ENCODE results near the gene BRK1. TPM values are rescaled to one million over a fixed set of nuclear protein-coding genes. Genes with fewer than 3 reads are reported as not detected.
A peak's percentile ranks its signal among the peaks of the same experiment; 100 is the strongest.

BRK1 gene
- total and polyA plus RNA-seq, 9 of the 15 experiments (the other 6 are each of a cell fraction or from before 2014, with no cell fraction given) = 105 to 634 (median 250) TPM

DNA sequence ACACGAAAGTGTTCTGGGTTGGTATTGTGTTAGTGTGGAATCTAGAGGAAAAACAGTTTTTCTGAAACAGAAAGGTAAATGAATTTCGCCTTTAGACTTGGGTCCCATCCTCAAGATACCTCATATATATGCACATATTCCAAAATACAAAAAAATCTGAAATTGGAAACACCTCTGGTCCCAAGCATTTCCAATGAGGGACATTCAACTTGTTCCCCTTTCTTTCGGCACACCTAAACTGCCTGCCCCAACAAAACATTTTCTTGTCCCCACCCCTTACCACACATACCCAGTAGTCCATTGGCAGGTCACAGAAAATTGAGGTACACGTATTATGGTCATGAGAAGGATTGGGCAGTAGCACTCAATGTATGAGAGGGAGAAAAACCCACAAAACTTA, 40.2 kb downstream of the BRK1 start:
- no TSS peak for BruUV-seq (replicated peaks)
- Histone ChIP-seq H4K20me1 (replicated peaks; ENCODE audit: control insufficient read depth, insufficient read depth, low read length) (no peaks in the 10 kb centered on the region), H3K9ac (ENCODE audit: insufficient read depth in 1 of 2, low read depth in 2 of 2, low read length in 2 of 2) (no peak overlapping the region), H3K36me3 (ENCODE audit: control insufficient read depth, insufficient read depth, low read length) (peaks cover 28% of the 10 kb centered on the region), H2AFZ (ENCODE audit: low read depth, low read length) (no peak overlapping the region), H3K27me3 (ENCODE audit: control insufficient read depth in 2 of 2, insufficient read depth in 2 of 2, low read length in 2 of 2) (no peaks in the 10 kb centered on the region), H3K4me2 (ENCODE audit: insufficient read depth, low read length) (no peak overlapping the region), H3K4me1 (replicated peaks in 1 of 2; ENCODE audit: control insufficient read depth in 2 of 2, insufficient read depth in 2 of 2, low read length in 2 of 2) (no peaks in the 10 kb centered on the region; a peak in 1 of 5 replicates), H3K27ac (ENCODE audit: extremely low read depth, low read depth, low read length) (no peak overlapping the region), H3K79me2 (ENCODE audit: control insufficient read depth, insufficient read depth, low read length) (no peaks in the 10 kb centered on the region), H3K9me1 (ENCODE audit: control insufficient read depth, insufficient read depth, low read length) (no peaks in the 10 kb centered on the region), H3K4me3 (no peak overlapping the region), H3K9me3 (replicated peaks; ENCODE audit: control insufficient read depth, insufficient read depth, low read depth, low read length) (no peaks in the 10 kb centered on the region)
- intact Hi-C loops (cut with micrococcal nuclease) = no loop called here
- ATAC-seq (no peak), DNase-seq (ENCODE audit: extremely low read depth in 1 of 4, low spot score in 3 of 4) (no peak), FAIRE-seq (no peak)
- WGBS (ENCODE audit: insufficient coverage, low coverage, missing lambda C conversion rate) = 71% methylated on average over 4 of the region's 4 CpGs
- no peak for TF ChIP-seq NFE2 (IDR thresholded peaks at IDR 0.05; ENCODE audit: low read depth)
- no peak for TF ChIP-seq MBD2 (IDR thresholded peaks at IDR 0.05; ENCODE audit: borderline replicate concordance, low read depth)
- no peak for TF ChIP-seq TAL1 (IDR thresholded peaks at IDR 0.05)
- in situ Hi-C loops (cut with MboI) = no loop called here
- ChIA-PET POLR2A (interaction anchor here (0.9 kb wide), 1 partner anchor 98 kb away, joined by 3 read pairs; no protein-coding TSS in a partner anchor), CTCF (ENCODE audit: low intra/inter-chr PET ratio) (no interaction called here)

DNA sequence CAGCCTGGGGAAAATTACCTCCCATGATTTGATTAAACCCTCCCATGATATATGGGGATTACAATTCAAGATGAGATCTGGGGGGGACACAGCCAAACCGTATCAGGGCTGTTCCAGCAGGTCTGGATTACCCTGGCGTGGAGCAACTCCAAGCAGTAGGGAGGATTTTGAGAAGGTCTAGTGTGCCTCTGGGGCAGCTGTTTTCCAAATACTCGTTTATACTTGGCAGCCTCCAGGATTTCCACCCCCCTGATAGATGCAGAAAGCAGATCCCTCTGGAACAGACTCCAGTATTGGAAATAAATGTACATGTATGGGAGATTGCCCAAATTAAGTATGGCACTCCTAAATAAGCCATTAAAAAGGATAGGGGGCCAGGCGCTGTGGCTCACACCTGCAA, 41.6 kb downstream of the BRK1 start:
- Histone ChIP-seq H3K9ac (ENCODE audit: insufficient read depth in 1 of 2, low read depth in 2 of 2, low read length in 2 of 2) (no peak overlapping the region), H4K20me1 (replicated peaks; ENCODE audit: control insufficient read depth, insufficient read depth, low read length) (no peaks in the 10 kb centered on the region), H3K79me2 (ENCODE audit: control insufficient read depth, insufficient read depth, low read length) (no peaks in the 10 kb centered on the region), H3K4me2 (ENCODE audit: insufficient read depth, low read length) (no peak overlapping the region), H3K27me3 (ENCODE audit: control insufficient read depth in 2 of 2, insufficient read depth in 2 of 2, low read length in 2 of 2) (no peaks in the 10 kb centered on the region), H3K4me3 (no peak overlapping the region), H2AFZ (ENCODE audit: low read depth, low read length) (no peak overlapping the region), H3K27ac (ENCODE audit: extremely low read depth, low read depth, low read length) (no peak overlapping the region), H3K9me3 (replicated peaks; ENCODE audit: control insufficient read depth, insufficient read depth, low read depth, low read length) (no peaks in the 10 kb centered on the region), H3K36me3 (ENCODE audit: control insufficient read depth, insufficient read depth, low read length) (peaks cover 16% of the 10 kb centered on the region; the same call in 2 of the 3 replicates), H3K4me1 (replicated peaks in 1 of 2; ENCODE audit: control insufficient read depth in 2 of 2, insufficient read depth in 2 of 2, low read length in 2 of 2) (no peaks in the 10 kb centered on the region; a peak in 1 of 5 replicates), H3K9me1 (ENCODE audit: control insufficient read depth, insufficient read depth, low read length) (no peaks in the 10 kb centered on the region)
- TF ChIP-seq, protein P1, sequence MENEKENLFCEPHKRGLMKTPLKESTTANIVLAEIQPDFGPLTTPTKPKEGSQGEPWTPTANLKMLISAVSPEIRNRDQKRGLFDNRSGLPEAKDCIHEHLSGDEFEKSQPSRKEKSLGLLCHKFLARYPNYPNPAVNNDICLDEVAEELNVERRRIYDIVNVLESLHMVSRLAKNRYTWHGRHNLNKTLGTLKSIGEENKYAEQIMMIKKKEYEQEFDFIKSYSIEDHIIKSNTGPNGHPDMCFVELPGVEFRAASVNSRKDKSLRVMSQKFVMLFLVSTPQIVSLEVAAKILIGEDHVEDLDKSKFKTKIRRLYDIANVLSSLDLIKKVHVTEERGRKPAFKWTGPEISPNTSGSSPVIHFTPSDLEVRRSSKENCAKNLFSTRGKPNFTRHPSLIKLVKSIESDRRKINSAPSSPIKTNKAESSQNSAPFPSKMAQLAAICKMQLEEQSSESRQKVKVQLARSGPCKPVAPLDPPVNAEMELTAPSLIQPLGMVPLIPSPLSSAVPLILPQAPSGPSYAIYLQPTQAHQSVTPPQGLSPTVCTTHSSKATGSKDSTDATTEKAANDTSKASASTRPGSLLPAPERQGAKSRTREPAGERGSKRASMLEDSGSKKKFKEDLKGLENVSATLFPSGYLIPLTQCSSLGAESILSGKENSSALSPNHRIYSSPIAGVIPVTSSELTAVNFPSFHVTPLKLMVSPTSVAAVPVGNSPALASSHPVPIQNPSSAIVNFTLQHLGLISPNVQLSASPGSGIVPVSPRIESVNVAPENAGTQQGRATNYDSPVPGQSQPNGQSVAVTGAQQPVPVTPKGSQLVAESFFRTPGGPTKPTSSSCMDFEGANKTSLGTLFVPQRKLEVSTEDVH (IDR thresholded peaks at IDR 0.05; ENCODE audit: low read depth, partially characterized antibody) = no peak
- TF ChIP-seq, protein P2, sequence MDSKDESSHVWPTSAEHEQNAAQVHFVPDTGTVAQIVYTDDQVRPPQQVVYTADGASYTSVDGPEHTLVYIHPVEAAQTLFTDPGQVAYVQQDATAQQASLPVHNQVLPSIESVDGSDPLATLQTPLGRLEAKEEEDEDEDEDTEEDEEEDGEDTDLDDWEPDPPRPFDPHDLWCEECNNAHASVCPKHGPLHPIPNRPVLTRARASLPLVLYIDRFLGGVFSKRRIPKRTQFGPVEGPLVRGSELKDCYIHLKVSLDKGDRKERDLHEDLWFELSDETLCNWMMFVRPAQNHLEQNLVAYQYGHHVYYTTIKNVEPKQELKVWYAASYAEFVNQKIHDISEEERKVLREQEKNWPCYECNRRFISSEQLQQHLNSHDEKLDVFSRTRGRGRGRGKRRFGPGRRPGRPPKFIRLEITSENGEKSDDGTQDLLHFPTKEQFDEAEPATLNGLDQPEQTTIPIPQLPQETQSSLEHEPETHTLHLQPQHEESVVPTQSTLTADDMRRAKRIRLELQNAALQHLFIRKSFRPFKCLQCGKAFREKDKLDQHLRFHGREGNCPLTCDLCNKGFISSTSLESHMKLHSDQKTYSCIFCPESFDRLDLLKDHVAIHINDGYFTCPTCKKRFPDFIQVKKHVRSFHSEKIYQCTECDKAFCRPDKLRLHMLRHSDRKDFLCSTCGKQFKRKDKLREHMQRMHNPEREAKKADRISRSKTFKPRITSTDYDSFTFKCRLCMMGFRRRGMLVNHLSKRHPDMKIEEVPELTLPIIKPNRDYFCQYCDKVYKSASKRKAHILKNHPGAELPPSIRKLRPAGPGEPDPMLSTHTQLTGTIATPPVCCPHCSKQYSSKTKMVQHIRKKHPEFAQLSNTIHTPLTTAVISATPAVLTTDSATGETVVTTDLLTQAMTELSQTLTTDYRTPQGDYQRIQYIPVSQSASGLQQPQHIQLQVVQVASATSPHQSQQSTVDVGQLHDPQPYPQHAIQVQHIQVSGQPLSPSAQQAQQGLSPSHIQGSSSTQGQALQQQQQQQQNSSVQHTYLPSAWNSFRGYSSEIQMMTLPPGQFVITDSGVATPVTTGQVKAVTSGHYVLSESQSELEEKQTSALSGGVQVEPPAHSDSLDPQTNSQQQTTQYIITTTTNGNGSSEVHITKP (IDR thresholded peaks at IDR 0.05; ENCODE audit: partially characterized antibody) = peak; percentile 67
- ATAC-seq (no peak), FAIRE-seq (no peak), DNase-seq (ENCODE audit: extremely low read depth in 1 of 4, low spot score in 3 of 4) (no peak)
- BruUV-seq (replicated peaks) = no TSS peak
- POLR2A ChIA-PET = no interaction called here
- intact Hi-C loops (cut with micrococcal nuclease) = no loop called here
- in situ Hi-C loops (cut with MboI) = no loop called here
- 46% methylated on average over 4 of the region's 4 CpGs for WGBS (ENCODE audit: insufficient coverage, low coverage, missing lambda C conversion rate)
- CTCF ChIA-PET (ENCODE audit: low intra/inter-chr PET ratio) = no interaction called here

Data from K562 (cell line).